HEK293 (cell line): Measurements from ENCODE around the gene ADNP.

Experiments used
- CTCF ChIA-PET: fragments of 350-600 bp; formaldehyde crosslinking; extraction: SDS; loops from one replicate; lab custom pipeline; 2021; ENCODE audit warnings: antibody characterized with exemption; lab: Yijun Ruan, JAX
- POLR2A ChIA-PET: fragments of 300-600 bp; formaldehyde crosslinking; extraction: SDS; loops from one replicate; lab custom pipeline; 2020; ENCODE audit warnings: antibody characterized with exemption, inconsistent platforms; lab: Yijun Ruan, JAX
- H3K27ac ChIP-seq: fragments of 200-500 bp; sonication (Bioruptor generic); 2 replicates; pipeline ENCODE4 v1.5.1; 2014; ENCODE audit warnings: low read depth, low read length, control low read depth, inconsistent platforms; ENCODE audit errors: extremely low read depth
- H3K36me3 ChIP-seq, 2 experiments: fragments of 200-500 bp in 1 of 2; sonication (Bioruptor generic) in 1 of 2; 1 replicate in 1 of 2; 2 replicates in 1 of 2; pipeline ENCODE4 v1.5.1; 2014 to 2017; ENCODE audit warnings: inconsistent platforms in 2 of 2, low read length in 2 of 2; ENCODE audit not compliant: control insufficient read depth in 2 of 2, insufficient read depth in 1 of 2
- H3K4me1 ChIP-seq: fragments of 200-500 bp; sonication (Bioruptor generic); 2 replicates; pipeline ENCODE4 v1.5.1; 2014; ENCODE audit warnings: mild to moderate bottlenecking, low read length, inconsistent platforms; ENCODE audit not compliant: control insufficient read depth, insufficient read depth
- H3K4me3 ChIP-seq: 2 replicates; pipeline ENCODE4 v1.5.1; 2011; ENCODE audit warnings: low read depth, mild to moderate bottlenecking, control low read depth, low read length, moderate library complexity
- H3K9me3 ChIP-seq: fragments of 200-500 bp; sonication (Bioruptor generic); 2 replicates; pipeline ENCODE4 v1.5.1; 2014; ENCODE audit warnings: low read depth, low read length, inconsistent platforms; ENCODE audit not compliant: control insufficient read depth, insufficient read depth
- BCL6B ChIP-seq: fragments of 450-650 bp; formaldehyde crosslinking; IDR thresholded peaks from 2 replicates; pipeline ENCODE4 v1.5.1; 2017; ENCODE audit warnings: missing biosample characterization, missing genetic modification characterization
- FEZF1 ChIP-seq: fragments of 450-650 bp; formaldehyde crosslinking; IDR thresholded peaks from 2 replicates; pipeline ENCODE4 v1.5.1; 2016; ENCODE audit warnings: missing biosample characterization, missing genetic modification characterization
- KLF16 ChIP-seq: fragments of 450-650 bp; formaldehyde crosslinking; IDR thresholded peaks from 2 replicates; pipeline ENCODE4 v1.5.1; 2017; ENCODE audit warnings: missing biosample characterization, missing genetic modification characterization
- PRDM6 ChIP-seq: fragments of 450-650 bp; formaldehyde crosslinking; IDR thresholded peaks from 2 replicates; pipeline ENCODE4 v1.5.1; 2017; ENCODE audit warnings: missing biosample characterization, missing genetic modification characterization
- SCRT2 ChIP-seq: fragments of 450-650 bp; formaldehyde crosslinking; IDR thresholded peaks from 2 replicates; pipeline ENCODE4 v1.5.1; 2016; ENCODE audit warnings: missing biosample characterization, missing genetic modification characterization
- ZBTB11 ChIP-seq: fragments of 450-650 bp; formaldehyde crosslinking; conservative IDR thresholded peaks from 2 replicates; pipeline ENCODE4 v1.5.1; 2016; ENCODE audit warnings: low read depth, missing biosample characterization, missing genetic modification characterization
- ZBTB20 ChIP-seq: fragments of 450-650 bp; formaldehyde crosslinking; IDR thresholded peaks from 2 replicates; pipeline ENCODE4 v1.5.1; 2016; ENCODE audit warnings: missing biosample characterization, missing genetic modification characterization
- ZBTB44 ChIP-seq: fragments of 450-650 bp; IDR thresholded peaks from 2 replicates; pipeline ENCODE4 v1.5.1; 2018; ENCODE audit warnings: missing biosample characterization, mild to moderate bottlenecking, missing genetic modification characterization
- ZIC2 ChIP-seq: fragments of 450-650 bp; formaldehyde crosslinking; IDR thresholded peaks from 2 replicates; pipeline ENCODE4 v1.5.1; 2016; ENCODE audit warnings: missing biosample characterization, missing genetic modification characterization
- ZNF214 ChIP-seq: fragments of 450-650 bp; formaldehyde crosslinking; IDR thresholded peaks from 2 replicates; pipeline ENCODE4 v1.5.1; 2017; ENCODE audit warnings: missing biosample characterization, mild to moderate bottlenecking, missing genetic modification characterization, borderline replicate concordance
- ZNF266 ChIP-seq: fragments of 450-650 bp; formaldehyde crosslinking; IDR thresholded peaks from 2 replicates; pipeline ENCODE4 v1.5.1; 2016; ENCODE audit warnings: missing biosample characterization, missing genetic modification characterization, low read depth
- ZNF544 ChIP-seq: fragments of 450-650 bp; formaldehyde crosslinking; IDR thresholded peaks from 2 replicates; pipeline ENCODE4 v1.5.0; 2017; ENCODE audit warnings: missing biosample characterization, missing genetic modification characterization
- ZNF600 ChIP-seq: fragments of 450-650 bp; formaldehyde crosslinking; IDR thresholded peaks from 2 replicates; pipeline ENCODE4 v1.5.1; 2016; ENCODE audit warnings: missing biosample characterization, missing genetic modification characterization
- ZNF639 ChIP-seq: fragments of 450-650 bp; formaldehyde crosslinking; IDR thresholded peaks from 2 replicates; pipeline ENCODE4 v1.5.1; 2016; ENCODE audit warnings: missing biosample characterization, missing genetic modification characterization
- ZNF664 ChIP-seq: fragments of 450-650 bp; formaldehyde crosslinking; IDR thresholded peaks from 2 replicates; pipeline ENCODE4 v1.5.1; 2016; ENCODE audit warnings: missing biosample characterization, missing genetic modification characterization
- ZNF791 ChIP-seq: fragments of 450-650 bp; formaldehyde crosslinking; IDR thresholded peaks from 2 replicates; pipeline ENCODE4 v1.5.1; 2016; ENCODE audit warnings: missing biosample characterization, missing genetic modification characterization
- ZSCAN16 ChIP-seq: fragments of 450-650 bp; formaldehyde crosslinking; IDR thresholded peaks from 2 replicates; pipeline ENCODE4 v1.5.1; 2016; ENCODE audit warnings: missing biosample characterization, missing genetic modification characterization
- ZSCAN30 ChIP-seq: fragments of 450-650 bp; IDR thresholded peaks from 2 replicates; pipeline ENCODE4 v1.5.1; 2018; ENCODE audit warnings: missing biosample characterization, mild to moderate bottlenecking, missing genetic modification characterization, moderate library complexity

The ADNP gene

GRCh38 chr20:50920997-50921396 is 10.2 kb downstream of the ADNP start (continued):
- peak; percentile 22; the same call in 1 of the 2 replicates for TF ChIP-seq KLF16
- TF ChIP-seq ZNF664 (tag by site-specific recombination), result peak; percentile 83
- no peak for TF ChIP-seq ZNF791 (tag by site-specific recombination)
- no peak for TF ChIP-seq ZNF544
- no peak for TF ChIP-seq ZNF639 (tag by site-specific recombination)
- no peak for TF ChIP-seq ZNF266
- 0 out of 2 replicates have a peak, but pooled peaks have one; percentile 12 for TF ChIP-seq ZNF600
- TF ChIP-seq ZBTB11 (tag by site-specific recombination), result no peak

- H3K9me3 ChIP-seq, result no peaks in the 10 kb centered on the region
- POLR2A ChIA-PET, result interaction anchor here (0.7 to 2.0 kb wide), 2 partner anchors 12 to 224 kb away, joined by 7 to 20 read pairs; partner anchors contain the start of gene ADNP
- H3K36me3 ChIP-seq, result peaks cover 4 to 61% of the 10 kb centered on the region in 2 experiments
- CTCF ChIA-PET, result interaction anchor here (3.6 kb wide), 1 partner anchor 10 kb away, joined by 33 read pairs; no protein-coding TSS in a partner anchor
- H3K4me1 ChIP-seq, result peaks cover 36% of the 10 kb centered on the region
- no peak overlapping the region for H3K4me3 ChIP-seq
- no peak overlapping the region for H3K27ac ChIP-seq
- no peak for TF ChIP-seq ZNF214 (tag by site-specific recombination)
- no peak for TF ChIP-seq ZSCAN30 (tag by site-specific recombination)
- TF ChIP-seq FEZF1, result peak; percentile 32; the same call in 1 of the 2 replicates
- TF ChIP-seq ZBTB44 (tag by site-specific recombination), result peak; percentile 95
- no peak for TF ChIP-seq ZNF544
- peak; percentile 53 for TF ChIP-seq ZIC2 (tag by site-specific recombination)
- peak; percentile 60; the same call in 1 of the 2 replicates for TF ChIP-seq PRDM6
- TF ChIP-seq SCRT2 (tag by site-specific recombination), result 0 out of 2 replicates have a peak, but pooled peaks have one; percentile 17
- 0 out of 2 replicates have a peak, but pooled peaks have one; percentile 10 for TF ChIP-seq ZNF664 (tag by site-specific recombination)
- peak; percentile 84 for TF ChIP-seq ZSCAN16 (tag by site-specific recombination)
- TF ChIP-seq BCL6B, result peak; percentile 73
- TF ChIP-seq ZBTB20 (tag by site-specific recombination), result peak; percentile 79
- TF ChIP-seq, all 188 proteins: peak for 9
These were observed 11.7 kb downstream of the ADNP start for GRCh38 chr20:50919567-50919966.
